HG03064 (cell line): Measurements from ENCODE around the gene MRPL27.

Source experiments
- ATAC-seq: cut with Tn5 transposase; IDR thresholded peaks from one replicate; pipeline ENCODE4 v1.9.1; 2021; ENCODE audit warnings: low read depth; ENCODE audit not compliant: unreplicated experiment

Gene MRPL27

GRCh38 chr17:50361561-50362480 is 11.2 kb downstream of the MRPL27 start:
- no peak for ATAC-seq

GRCh38 chr17:50360486-50361115 is 12.4 kb downstream of the MRPL27 start:
- no peak for ATAC-seq

GRCh38 chr17:50359998-50360461 is 13.0 kb downstream of the MRPL27 start:
- no peak for ATAC-seq

- no peak for ATAC-seq
These were observed 13.8 kb downstream of the MRPL27 start for GRCh38 chr17:50359005-50359699.

GRCh38 chr17:50358177-50358576 is 14.8 kb downstream of the MRPL27 start:
- no peak for ATAC-seq

- no peak for ATAC-seq
These were observed 16.0 kb downstream of the MRPL27 start for GRCh38 chr17:50356892-50357510.

- ATAC-seq, result no peak
These were observed 16.6 kb downstream of the MRPL27 start for GRCh38 chr17:50356418-50356817.

GRCh38 chr17:50355701-50356341 is 17.2 kb downstream of the MRPL27 start:
- ATAC-seq, result no peak

GRCh38 chr17:50355336-50355700 is 17.7 kb downstream of the MRPL27 start:
- ATAC-seq, result no peak

- no peak for ATAC-seq
These were observed 18.2 kb downstream of the MRPL27 start for GRCh38 chr17:50354776-50355175.

- ATAC-seq, result no peak
These were observed 18.8 kb downstream of the MRPL27 start for GRCh38 chr17:50354198-50354597.

GRCh38 chr17:50353600-50354195 is 19.3 kb downstream of the MRPL27 start:
- no peak for ATAC-seq

- no peak for ATAC-seq
These were observed 20.0 kb downstream of the MRPL27 start for GRCh38 chr17:50352693-50353599.

GRCh38 chr17:50352072-50352692 is 20.8 kb downstream of the MRPL27 start:
- ATAC-seq, result no peak

GRCh38 chr17:50350733-50351132 is 22.3 kb downstream of the MRPL27 start:
- no peak for ATAC-seq

GRCh38 chr17:50349243-50349600 is 23.8 kb downstream of the MRPL27 start:
- no peak for ATAC-seq

- no peak for ATAC-seq
These were observed 24.3 kb downstream of the MRPL27 start for GRCh38 chr17:50348522-50349242.

GRCh38 chr17:50347894-50348291 is 25.1 kb downstream of the MRPL27 start:
- no peak for ATAC-seq
